Measurements from ENCODE around the gene DIP2B.

The DIP2B gene

GRCh38 chr12:50638482-50638880, 133.7 kb downstream of the DIP2B start:
- no peak for DNase-seq (ENCODE audit: low read depth)

DNA sequence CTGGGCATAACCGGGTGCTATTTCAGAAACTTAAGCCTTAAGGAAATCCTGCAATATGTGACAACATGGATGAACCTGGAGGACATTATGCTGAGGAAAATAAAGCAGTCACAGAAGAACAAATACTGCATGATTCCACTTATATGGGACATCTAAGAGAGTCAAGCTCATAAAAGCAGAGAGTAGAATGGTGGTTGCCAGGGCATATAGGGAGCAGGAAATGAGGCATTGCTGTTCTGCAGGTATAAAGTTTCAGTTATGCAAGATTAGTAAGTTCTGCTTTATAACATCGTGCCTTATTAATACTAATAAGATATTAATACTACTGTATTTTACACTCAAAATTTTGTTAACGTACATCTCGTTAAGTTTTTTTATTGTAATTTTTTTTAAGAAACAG, 134.9 kb downstream of the DIP2B start:
- DNase-seq (ENCODE audit: low read depth): no peak

GRCh38 chr12:50640321-50640939, 135.6 kb downstream of the DIP2B start:
- no peak for DNase-seq (ENCODE audit: low read depth)

- no peak for DNase-seq (ENCODE audit: low read depth)
These were observed 136.8 kb downstream of the DIP2B start for GRCh38 chr12:50641566-50641965.

DNA sequence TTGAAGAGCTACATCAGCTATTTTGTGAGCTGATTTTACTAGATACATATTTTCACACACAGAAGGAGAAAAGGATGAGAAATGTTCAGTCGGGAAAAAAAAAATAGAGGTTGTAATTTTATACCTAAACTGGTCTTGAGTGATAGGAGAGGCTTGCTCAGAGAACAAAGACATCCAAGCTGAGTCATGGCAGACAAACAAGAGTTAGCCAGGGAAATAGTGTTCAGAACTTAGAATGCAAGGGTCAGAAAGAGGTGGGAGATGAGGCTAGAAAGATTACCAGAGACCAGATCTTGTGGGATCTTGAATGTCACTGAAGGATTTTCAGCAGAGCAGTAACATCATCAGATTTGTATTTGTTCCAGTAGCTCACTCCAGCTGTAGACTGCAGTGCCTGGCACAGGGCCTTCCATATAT, 137.3 kb downstream of the DIP2B start:
- peak; percentile 28 for DNase-seq (ENCODE audit: low read depth)

DNA sequence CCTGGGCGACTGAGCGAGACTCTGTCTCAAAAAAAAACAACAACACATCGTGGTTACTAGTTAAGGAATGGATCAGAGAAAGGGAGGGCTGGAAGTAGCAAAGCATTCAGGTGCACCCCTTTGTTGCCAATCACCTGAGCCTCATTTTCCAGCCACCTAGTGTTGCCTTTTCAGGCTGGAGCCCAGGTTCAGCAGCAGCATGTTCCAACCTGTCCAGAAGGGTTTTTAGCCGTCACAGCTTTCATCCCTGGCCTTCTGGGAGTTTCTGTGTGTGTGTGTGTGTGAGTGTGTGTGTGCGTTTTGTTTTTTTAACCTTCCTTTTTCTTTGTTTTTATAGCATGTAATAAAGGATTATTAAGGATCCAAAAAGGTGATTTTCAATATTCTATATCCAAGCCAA, 138.0 kb downstream of the DIP2B start:
- no peak for DNase-seq (ENCODE audit: low read depth)

DNA sequence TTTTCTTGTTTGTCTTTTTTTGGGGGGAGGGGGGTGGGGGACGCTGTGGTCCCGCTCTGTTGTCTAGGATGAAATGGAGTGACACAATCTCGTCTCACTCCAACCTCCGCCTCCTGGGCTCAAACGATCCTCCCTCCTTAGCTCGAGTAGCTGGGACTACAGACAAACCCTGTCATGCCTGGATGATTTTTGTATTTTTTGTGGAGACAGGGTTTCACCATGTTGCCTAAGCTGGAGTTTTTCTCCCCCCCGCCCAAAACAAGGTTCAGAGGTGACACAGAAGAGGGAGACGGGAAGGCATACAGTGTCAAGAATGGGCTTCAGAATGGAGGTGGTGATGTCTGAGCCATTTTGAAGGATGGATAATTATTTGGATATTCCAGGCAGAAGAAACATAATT, 142.2 kb downstream of the DIP2B start:
- no peak for DNase-seq (ENCODE audit: low read depth)

- no peak for DNase-seq (ENCODE audit: low read depth)
These were observed 142.7 kb downstream of the DIP2B start for GRCh38 chr12:50647479-50647878.

DNA sequence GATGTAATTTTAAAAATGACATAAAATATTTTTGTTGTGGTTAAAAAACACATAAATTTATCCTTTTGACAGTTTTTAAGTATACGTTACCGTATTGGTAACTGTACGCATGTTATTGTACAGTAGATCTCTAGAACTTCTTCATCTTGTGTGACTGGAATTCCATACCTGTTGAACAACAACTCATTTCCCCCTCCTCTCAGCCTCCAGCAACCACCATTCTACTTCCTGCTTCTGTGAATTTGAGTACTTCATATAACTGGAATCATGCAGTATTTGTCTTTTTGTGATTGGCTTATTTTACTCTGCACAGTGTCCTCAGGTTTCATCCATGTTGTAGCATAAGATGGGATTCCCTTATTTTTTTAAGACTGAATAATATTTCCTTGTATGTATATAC, 145.5 kb downstream of the DIP2B start:
- no peak for DNase-seq (ENCODE audit: low read depth)

DNA sequence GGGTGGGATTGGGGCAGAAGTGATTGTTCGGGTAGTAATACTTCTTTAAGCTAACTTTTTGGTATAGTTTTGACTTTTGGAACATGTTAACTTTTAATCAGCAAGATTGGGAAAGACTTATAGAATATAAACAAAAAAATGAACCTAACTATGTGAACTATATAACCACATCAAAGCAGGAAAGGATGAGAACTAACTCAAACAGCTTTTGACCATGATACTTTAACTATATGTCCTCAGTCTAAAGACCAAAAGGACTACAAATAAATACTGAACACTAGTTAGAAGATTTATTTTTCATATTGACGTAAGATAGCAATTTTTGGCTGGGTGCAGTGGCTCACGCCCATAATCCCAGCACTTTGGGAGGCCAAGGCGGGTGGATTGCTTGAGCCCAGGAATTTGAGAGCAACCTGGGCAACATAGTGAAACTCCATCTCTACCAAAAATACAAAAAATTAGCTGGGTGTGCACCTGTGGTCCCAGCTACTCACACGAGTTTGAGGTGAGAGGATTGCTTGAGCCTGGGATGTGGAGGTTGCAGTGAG, 150.7 kb downstream of the DIP2B start:
- no peak for DNase-seq (ENCODE audit: low read depth)

GRCh38 chr12:50659260-50659659, 154.5 kb downstream of the DIP2B start:
- DNase-seq (ENCODE audit: low read depth): no peak

- no peak for DNase-seq (ENCODE audit: low read depth)
These were observed 155.1 kb downstream of the DIP2B start for GRCh38 chr12:50659690-50660424.

DNA sequence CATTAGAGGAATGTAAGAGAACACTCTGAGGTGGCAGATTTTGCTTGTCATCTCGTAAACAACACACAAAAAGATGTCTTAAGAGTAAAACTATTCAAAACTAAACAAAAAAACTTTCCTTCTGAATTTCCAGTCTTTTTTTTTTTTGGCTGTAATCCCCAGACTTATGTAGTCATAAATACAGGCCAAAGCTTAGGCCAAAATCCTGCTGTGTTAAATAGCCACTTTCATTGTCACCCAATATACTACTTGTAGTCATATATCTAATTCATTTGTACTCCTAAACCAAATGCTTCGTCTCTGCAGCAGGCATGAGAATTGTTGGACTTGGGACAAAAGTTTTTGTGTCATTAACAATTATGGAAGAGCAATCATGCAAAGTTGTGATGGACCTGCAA, 155.6 kb downstream of the DIP2B start:
- no peak for DNase-seq (ENCODE audit: low read depth)

GRCh38 chr12:50661300-50662115, 156.7 kb downstream of the DIP2B start:
- no peak for DNase-seq (ENCODE audit: low read depth)

- no peak for DNase-seq (ENCODE audit: low read depth)
These were observed 157.3 kb downstream of the DIP2B start for GRCh38 chr12:50662116-50662510.

DNA sequence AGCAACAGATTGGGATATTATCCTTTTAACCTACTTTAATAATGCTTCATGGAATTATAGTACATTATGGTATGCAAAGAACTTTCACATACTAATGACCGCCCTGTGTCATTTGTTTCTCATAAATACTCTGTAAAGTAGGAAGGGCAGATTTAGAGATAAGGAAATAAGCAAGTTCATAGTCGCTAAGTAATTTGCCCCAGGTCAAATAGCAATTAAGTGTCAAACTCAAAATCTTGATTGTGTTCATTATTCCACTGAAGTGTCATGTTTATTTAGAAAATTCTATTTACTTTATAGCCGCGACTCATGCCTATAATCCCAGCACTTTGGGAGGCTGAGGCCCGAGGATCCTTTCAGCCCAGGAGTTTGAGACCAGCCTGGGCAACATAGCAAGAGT, 160.4 kb downstream of the DIP2B start:
- no peak for DNase-seq (ENCODE audit: low read depth)

- no peak for DNase-seq (ENCODE audit: low read depth)
These were observed 160.8 kb downstream of the DIP2B start for GRCh38 chr12:50665609-50666008.

DNA sequence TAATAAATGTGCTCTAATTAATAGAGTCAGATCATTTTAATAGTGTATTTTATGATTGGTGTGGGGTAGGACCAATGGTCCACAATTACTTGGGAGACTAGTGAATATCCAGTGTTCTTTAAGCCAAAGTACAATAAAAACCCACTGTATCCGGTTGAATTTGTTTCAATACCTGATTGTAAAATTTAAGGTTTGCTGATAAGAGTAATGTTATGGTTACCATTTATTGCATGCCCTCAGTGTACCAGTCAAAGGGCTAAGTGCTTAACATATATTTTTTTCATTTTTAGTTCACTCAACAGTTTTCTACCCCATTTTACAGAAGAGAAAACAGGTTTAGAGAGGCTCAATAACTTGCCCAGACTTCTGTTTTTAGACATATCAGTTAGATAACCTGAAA, 161.2 kb downstream of the DIP2B start:
- DNase-seq (ENCODE audit: low read depth): no peak

GRCh38 chr12:50672158-50672557, 167.4 kb downstream of the DIP2B start:
- no peak for DNase-seq (ENCODE audit: low read depth)

GRCh38 chr12:50676756-50677155, 172.0 kb downstream of the DIP2B start:
- peak; percentile 63 for DNase-seq (ENCODE audit: low read depth)

DNA sequence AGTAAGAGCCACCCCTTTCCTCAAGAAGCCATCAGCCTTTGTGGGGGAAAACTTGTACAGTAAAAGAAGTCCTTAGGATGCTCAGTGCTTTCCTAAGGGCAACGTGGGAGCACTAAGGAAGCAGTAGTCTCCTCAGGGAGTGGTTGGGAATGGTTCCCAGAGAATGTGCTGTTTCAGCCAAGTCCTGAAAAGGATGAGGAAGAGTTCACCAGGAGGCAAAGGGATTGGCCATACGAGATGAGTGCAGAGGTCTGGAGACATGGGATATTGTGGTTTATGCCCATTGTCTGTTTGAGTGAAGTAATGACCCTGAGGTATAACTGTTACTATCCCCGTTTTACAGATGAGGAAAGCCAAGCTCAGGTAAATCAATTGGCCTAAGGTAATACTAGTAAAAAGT, 173.1 kb downstream of the DIP2B start:
- peak; percentile 46 for DNase-seq (ENCODE audit: low read depth)

DNA sequence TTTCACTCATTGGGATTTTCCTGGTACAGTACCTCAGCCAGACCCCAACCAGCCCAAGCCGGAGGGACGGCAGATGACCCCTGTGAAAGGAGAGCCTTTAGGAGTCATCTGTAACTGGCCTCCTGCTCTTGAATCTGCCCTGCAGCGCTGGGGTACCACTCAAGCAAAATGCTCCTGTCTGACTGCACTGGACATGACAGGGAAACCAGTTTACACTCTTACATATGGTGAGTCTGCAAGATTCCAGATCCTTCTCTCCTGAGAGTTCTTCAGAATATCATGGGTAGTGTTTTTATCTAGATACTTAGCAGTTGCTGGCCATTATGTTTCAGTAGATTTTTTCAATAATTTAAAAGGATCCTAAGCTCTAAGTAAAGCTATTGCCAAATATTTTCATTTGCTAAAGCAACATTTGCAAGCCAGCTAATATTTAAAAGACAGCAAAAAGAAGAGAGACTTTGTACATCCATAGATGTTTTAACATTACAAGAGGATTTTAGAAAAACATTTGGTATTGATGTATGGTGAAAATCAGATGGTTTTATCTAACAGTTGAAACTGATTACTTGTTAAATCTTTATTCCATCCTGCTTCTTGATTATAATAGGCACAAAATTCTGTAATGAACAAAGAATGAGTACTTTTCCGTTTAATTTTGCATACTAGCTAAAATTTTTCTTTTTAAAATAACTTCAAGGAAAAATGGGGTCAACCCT, 174.0 kb downstream of the DIP2B start:
- no peak for DNase-seq (ENCODE audit: low read depth)
